ENCODE data around the gene SIRT3.
"Not testable (repeated sequence)": the region's sequence is repeated elsewhere in the genome, so short reads cannot be mapped to it uniquely, and the experiment has no call there.

Gene SIRT3

GRCh38 chr11:270451-271318 is 34.5 kb upstream of the SIRT3 start:
- DNase-seq (ENCODE audit: low read depth, low spot score), result no peak

DNA sequence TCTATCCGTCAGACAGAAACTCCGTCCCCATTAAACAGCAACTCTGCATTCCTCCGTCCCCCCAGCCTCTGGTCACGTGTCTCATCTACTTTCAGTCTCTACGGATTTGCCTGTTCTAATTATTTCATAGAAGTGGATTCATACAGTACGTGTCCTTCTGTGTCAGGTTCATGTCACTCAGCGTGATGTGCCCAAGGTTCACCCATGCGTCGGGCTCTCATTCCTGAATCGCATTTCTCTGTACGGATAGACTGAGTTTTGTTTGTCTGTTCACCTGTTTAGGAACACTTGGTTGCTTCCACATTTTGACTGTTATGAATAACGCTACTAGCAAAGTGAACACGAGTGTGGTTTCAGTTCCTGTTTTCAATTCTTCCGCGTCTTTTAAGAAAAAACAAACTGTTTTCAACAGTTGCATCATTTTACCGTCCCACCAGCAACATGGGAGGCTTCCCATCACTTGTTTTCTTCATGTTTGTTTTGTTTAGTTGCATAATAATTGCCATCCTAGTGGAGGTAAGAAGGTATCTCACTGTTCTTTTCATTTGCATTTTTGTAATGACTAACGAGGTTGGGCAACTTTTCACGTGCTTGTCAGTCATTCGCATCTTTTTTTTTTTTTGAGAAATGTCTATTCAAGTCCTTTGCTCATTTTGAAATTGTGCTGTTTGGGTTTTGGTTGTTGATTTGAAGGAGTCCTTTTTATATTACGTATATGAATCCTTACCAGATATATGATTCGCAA is 33.2 kb upstream of the SIRT3 start:
- DNase-seq (ENCODE audit: low read depth, low spot score), result no peak

GRCh38 chr11:268716-269145 is 32.6 kb upstream of the SIRT3 start:
- not testable (repeated sequence) for DNase-seq (ENCODE audit: low read depth, low spot score)

DNA sequence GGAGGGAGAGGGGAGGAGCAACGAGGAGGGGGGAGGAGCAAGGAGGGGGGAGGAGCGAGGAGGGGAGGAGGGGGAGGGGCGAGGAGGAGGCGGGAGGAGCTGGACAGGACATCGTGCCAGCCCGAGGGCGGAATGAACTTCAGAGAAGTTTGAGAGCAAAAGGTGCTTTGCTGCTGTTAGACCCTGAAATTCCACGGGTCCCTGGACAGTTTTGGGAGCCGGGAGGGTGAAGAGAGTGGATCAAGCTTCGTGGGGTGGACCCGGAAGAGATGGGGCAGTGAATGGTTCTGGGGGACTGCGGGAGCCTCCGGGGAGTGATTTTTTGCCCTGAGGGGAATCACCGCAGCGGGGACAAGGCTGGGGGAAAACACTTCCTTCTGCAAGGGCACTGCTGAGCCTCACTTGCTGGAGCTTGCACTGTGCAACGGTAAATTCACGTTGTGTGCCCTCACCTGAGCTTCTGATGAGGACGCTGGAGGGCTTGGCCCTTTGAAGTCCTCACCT is 31.4 kb upstream of the SIRT3 start:
- DNase-seq (ENCODE audit: low read depth, low spot score), result no peak

- no peak for DNase-seq (ENCODE audit: low read depth, low spot score)
These were observed 30.7 kb upstream of the SIRT3 start for GRCh38 chr11:266676-267439.

DNA sequence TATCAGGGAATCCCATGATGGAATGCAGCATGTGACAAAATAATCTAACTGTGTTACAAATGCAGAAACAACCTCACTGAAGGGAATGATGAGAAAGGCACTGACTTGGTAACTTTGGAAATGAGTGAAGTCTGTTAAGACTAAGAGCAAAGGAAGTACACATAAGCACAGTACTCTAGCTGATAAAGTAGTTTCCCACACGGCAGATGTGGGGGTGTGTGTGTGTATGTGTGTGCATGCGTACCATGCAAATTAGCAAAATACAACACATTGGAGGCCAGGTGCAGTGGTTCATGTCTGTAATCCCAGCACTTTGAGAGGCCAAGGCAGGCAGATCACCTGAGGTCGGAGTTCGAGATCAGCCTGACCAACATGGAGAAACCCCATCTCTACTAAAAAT is 25.5 kb upstream of the SIRT3 start:
- no peak for DNase-seq (ENCODE audit: low read depth, low spot score)

DNA sequence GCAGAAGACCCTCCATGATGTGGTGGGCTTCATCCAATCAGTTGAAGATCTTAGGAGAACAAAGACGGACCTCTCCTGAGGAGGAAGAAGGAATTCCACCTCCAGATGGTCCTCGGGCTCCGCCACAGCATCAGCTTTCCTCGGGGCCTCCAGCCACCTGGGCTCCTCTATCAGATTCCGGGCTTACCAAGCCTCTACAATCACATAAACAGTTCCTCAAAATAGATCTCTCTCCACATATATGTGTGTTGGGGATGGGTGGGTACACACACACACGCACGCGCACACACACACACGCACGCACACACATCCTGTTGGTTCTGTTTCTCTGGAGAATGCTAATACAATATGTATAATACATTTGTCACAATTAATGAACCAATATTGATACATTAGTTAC is 23.3 kb upstream of the SIRT3 start:
- DNase-seq (ENCODE audit: low read depth, low spot score), result no peak

- no peak for DNase-seq (ENCODE audit: low read depth, low spot score)
These were observed 21.8 kb upstream of the SIRT3 start for GRCh38 chr11:257766-258493.

DNA sequence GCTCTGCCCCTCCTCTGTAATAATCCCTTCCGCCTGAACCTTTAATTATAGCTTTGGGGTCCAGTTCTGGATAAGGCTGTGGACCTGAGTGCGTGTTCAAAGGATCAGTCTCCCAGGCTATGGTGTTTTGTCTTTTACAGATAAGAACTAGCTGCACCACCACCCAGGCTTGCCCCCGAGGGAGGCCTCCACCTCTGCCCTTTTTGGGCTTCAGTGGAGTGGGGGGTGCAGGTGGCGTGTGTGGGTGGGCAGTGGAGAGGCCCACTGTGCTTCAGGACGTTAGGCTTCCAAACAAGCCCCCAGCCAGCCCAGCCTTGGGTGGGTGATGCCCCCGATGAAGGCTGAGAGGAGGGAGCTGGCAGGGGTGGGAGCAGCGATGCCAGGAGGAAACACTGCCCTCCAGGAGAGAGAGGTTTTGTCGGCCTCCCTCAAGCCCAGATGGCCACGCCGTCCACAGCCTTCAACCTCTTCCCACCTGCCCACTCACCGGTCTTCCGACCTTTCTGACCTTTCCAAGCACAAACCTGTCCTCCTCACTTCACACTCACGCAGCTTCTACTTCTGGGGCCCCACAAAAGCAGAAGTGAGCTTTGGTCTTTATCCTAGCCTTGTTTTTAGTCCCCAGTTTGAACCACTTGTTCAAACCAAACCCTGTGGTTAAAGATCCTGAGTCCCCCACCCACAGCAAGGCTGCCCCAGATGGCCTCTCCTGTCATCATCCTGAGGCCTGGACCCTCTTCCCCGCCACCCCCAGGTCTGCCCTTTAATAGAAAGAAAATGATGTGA is 21.0 kb upstream of the SIRT3 start:
- DNase-seq (ENCODE audit: low read depth, low spot score), result no peak

DNA sequence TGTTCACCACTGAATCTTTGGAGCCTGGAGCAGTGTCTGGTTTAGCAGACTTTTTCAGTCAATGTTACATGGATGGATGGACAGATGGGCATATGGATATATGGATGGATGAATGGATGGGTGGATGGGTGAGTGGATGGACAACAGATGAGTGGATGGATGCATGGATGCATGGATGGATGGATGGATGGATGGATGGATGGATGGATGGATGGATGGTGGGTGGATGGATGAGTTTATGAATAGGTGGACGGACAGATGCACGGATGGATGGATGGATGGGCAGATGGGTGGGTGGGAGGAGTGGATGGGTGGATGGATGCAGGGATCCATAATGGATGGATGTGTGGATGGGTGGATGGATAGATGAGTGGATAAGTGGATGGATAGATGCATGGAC is 19.7 kb upstream of the SIRT3 start:
- DNase-seq (ENCODE audit: low read depth, low spot score), result no peak

GRCh38 chr11:255176-255575 is 19.0 kb upstream of the SIRT3 start:
- DNase-seq (ENCODE audit: low read depth, low spot score), result no peak

GRCh38 chr11:253886-254270 is 17.7 kb upstream of the SIRT3 start:
- no peak for DNase-seq (ENCODE audit: low read depth, low spot score)

- no peak for DNase-seq (ENCODE audit: low read depth, low spot score)
These were observed 17.2 kb upstream of the SIRT3 start for GRCh38 chr11:253160-253885.

- no peak for DNase-seq (ENCODE audit: low read depth, low spot score)
These were observed 16.5 kb upstream of the SIRT3 start for GRCh38 chr11:252666-253065.

GRCh38 chr11:251550-251949 is 15.4 kb upstream of the SIRT3 start:
- no peak for DNase-seq (ENCODE audit: low read depth, low spot score)

GRCh38 chr11:250740-251299 is 14.7 kb upstream of the SIRT3 start:
- peak; percentile 58 for DNase-seq (ENCODE audit: low read depth, low spot score)

DNA sequence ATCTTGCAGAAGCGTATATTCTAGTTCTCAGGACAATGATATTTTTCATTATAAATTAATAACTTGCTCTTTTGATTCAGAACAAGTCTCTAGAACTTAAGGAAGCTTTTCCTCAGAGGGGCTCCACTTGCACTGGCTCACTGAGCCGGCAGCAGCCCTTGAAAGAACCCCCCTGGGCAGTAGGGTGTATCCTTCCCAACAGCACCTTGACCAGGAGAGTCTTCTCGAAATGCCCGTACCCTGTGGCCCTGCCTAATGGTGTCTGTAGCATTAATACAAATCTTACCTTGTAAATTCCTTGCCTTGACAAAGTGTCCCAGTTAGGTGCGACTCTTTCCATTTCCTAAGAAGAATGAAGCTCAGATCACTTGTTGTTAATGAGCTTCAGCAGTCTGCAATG is 14.1 kb upstream of the SIRT3 start:
- DNase-seq (ENCODE audit: low read depth, low spot score), result no peak

- no peak for DNase-seq (ENCODE audit: low read depth, low spot score)
These were observed 12.9 kb upstream of the SIRT3 start for GRCh38 chr11:249062-249461.

GRCh38 chr11:244376-244775 is 8.2 kb upstream of the SIRT3 start:
- DNase-seq (ENCODE audit: low read depth, low spot score), result no peak

DNA sequence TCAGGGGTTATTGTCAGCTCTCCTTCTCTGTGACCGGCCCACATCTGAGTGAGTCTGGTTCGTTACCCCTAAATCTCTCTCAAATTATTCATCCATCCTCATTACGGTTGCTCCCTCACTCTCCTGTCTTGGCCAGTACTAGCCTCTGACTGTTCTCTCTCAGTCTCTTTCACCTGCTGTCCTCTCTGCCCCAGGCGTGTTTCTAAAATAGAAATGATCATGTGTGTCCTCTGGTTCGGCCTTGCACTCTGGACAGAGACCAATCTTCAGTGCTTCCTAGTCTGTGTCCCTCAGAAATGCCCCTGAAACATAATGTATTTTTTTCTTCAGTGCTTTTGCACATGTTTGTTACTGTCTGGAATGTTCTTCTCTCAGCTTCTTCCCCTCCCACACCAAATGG is 5.5 kb upstream of the SIRT3 start:
- DNase-seq (ENCODE audit: low read depth, low spot score), result no peak

Data from activated naive CD8-positive, alpha-beta T cell treated with anti-CD3 and anti-CD28 coated beads, Interleukin-2, amount 50 U/mL, for 16 hours (primary cell).